Colonic mucosa (tissue), 4 donors: ENCODE results near the gene MAN1B1. TPM values are rescaled to one million over a fixed set of nuclear protein-coding genes. Genes with fewer than 3 reads are reported as not detected.
"Not testable (repeated sequence)": the region's sequence is repeated elsewhere in the genome, so short reads cannot be mapped to it uniquely, and the experiment has no call there.

Source experiments
- DNase-seq: peaks from one replicate; pipeline ENCODE4 v3.0.0-alpha.2; 2020
- H3K27ac ChIP-seq: fragments of 200-600 bp; one replicate; pipeline ENCODE4 v1.8.0; 2021
- H3K27me3 ChIP-seq: fragments of 200-600 bp; one replicate; pipeline ENCODE4 v1.8.0; 2021
- H3K36me3 ChIP-seq: fragments of 200-600 bp; one replicate; pipeline ENCODE4 v1.8.0; 2021
- H3K4me1 ChIP-seq: fragments of 200-600 bp; one replicate; pipeline ENCODE4 v1.8.0; 2021; ENCODE audit warnings: mild to moderate bottlenecking
- H3K4me3 ChIP-seq: fragments of 200-600 bp; one replicate; pipeline ENCODE4 v1.8.0; 2021
- H3K9ac ChIP-seq, 2 donors: one replicate each; pipeline ENCODE4 v1.7.0; 2013; ENCODE audit warnings: control low read depth in 2 of 2, low read depth in 2 of 2, low read length in 2 of 2
- H3K9me3 ChIP-seq: fragments of 200-600 bp; one replicate; pipeline ENCODE4 v1.8.0; 2021
- CTCF ChIP-seq: fragments of 200-600 bp; IDR thresholded peaks from one replicate; pipeline ENCODE4 v1.8.0; 2022; ENCODE audit warnings: antibody characterized with exemption, mild to moderate bottlenecking
- intact Hi-C: fragments of 100-400 bp; cut with DNase I; formaldehyde crosslinking; loops from one replicate; pipeline ENCODE4 v1.14.1; 2022
- total RNA-seq, 2 donors: library from RNA; stranded (reverse); fragmentation: NEBNext Ultra II Directional in 1 of 2; extraction: Animal tissue kit (Norgen Biotek cat#: 25700) in 1 of 2; gene quantifications; one replicate each; pipeline ENCODE4 v1.2.1, GENCODE V29; 2021
- donor health status: healthy.
- donor health status: DM: no; HTN: no; CAD: no.
- donor health status: DM: no; HTN: no; CAD: no.

Gene MAN1B1
- total RNA-seq, 2 donors from 2014 or later = 43.5 to 52.6 TPM

- intact Hi-C loops = no loop called here
- DNase-seq = no peak
- H3K4me3 ChIP-seq = no peak overlapping the region
Observed at GRCh38 chr9:137062384-137062783, 24.4 kb upstream of the MAN1B1 start.

DNA sequence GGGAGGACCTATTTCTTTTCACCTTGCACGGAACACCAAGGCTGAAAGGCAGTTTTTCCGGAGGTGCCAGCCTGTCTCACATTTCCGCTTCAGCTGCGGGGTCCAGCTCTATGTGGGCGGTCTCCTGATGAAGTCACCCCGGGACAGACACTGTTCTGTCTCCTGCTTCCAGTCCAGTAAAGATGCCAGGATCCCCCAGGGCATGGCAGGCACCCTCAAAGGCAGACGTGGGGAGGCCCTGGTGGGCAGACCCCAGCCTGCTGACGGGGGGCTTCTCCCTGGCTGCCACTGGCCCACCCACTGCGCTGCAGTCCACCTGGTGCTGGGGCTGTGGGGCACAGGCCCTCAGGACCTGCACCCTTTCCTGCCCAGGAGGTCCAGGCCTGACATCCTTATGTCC is 24.0 kb upstream of the MAN1B1 start:
- intact Hi-C loops, H3K27ac ChIP-seq, H3K36me3 ChIP-seq, H3K9ac ChIP-seq, H3K27me3 ChIP-seq, H3K4me1 ChIP-seq, H3K9me3 ChIP-seq, H3K4me3 ChIP-seq, DNase-seq: not testable (repeated sequence)

More at GRCh38 chr9:137062384-137062783, 24.4 kb upstream of the MAN1B1 start:
- Histone ChIP-seq H3K4me1 (peaks cover 6% of the 10 kb centered on the region), H3K36me3 (no peaks in the 10 kb centered on the region), H3K9ac (no peak overlapping the region), H3K27ac (no peak overlapping the region), H3K9me3 (no peaks in the 10 kb centered on the region), H3K27me3 (no peaks in the 10 kb centered on the region)
- no peak for TF ChIP-seq CTCF

DNA sequence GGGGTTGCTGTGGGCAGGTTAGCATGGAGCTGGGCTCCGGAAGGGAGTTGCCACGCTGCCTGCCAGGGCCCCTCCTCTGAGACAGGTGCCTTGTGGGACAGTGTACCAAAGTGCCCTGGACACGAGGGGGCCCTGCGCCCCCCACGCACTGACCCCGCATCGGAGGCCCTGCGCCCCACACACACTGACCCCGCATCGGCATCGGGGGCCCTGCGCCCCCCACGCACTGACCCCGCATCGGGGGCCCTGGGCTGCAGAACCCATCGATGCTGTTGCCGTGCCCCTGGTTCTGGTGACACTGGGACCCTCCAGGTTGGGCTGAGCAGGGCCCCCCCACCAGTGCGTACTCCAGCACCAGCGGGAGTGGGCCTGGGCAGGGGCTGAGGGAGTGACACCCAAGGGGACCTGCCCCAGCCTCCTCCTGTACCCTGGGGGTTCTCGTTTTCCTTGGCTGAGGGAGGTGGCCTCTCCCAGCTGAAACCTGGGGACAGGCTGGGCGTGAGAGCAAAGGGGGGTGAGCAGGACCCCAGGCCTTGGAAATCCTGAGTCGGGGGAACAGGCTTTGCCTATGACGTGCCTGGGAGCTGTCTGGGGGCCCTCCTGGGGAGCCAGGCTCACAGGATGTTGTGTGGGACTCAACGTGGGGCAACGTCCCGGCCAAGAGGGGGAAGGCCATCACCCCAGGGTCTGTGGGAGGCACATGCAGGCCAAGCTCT is 23.3 kb upstream of the MAN1B1 start:
- no peak overlapping the region for H3K27ac ChIP-seq
- no peak overlapping the region for H3K9ac ChIP-seq
- peaks cover 4% of the 10 kb centered on the region for H3K4me1 ChIP-seq
- no peaks in the 10 kb centered on the region for H3K36me3 ChIP-seq
- TF ChIP-seq CTCF = no peak
- intact Hi-C loops = no loop called here
- H3K4me3 ChIP-seq = no peak overlapping the region
- no peak for DNase-seq
- no peaks in the 10 kb centered on the region for H3K9me3 ChIP-seq
- H3K27me3 ChIP-seq = no peaks in the 10 kb centered on the region

DNA sequence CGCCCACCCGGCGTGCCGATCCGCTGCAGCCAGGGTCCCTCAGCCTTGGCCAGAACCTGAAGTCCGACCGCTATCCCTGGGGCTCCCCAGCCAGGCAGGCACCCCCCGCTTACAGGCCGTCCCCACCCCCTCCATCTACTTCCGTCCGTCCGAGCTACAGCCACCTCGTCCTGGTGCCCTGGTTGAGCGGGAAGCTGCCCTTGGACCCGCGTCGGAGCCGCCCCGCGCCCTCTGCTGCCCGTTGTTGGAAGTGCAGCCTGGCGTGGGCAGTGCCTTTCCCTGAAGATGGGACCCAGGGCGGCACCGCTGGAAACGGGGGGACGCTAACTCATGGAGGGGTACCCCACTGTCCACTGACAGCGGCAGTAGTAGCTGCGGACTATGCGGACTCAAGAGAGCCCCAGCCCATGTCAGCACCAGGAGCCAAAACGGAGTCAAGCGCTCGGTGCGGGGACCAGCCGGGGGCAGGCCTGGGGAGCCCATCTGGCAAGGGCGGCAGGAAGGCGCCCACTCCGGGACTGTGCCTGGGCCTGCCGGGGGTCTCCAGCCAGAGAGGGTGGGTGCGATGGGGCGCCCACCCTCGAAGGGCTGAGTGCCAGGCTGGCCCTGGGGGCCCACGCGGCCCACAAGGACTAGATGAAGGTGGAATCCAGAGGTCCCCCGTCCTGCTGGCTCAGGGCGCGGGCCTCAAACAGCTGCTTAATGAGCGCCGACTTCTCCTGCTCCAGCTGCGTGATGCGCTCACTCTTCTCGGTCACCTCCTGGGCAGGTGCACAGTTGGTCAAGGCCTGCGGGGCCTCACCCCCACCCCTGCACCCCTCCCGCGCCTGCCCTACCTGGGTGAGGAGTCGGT is 22.5 kb upstream of the MAN1B1 start:
- H3K9me3 ChIP-seq = no peaks in the 10 kb centered on the region
- H3K27ac ChIP-seq = no peak overlapping the region
- H3K36me3 ChIP-seq = no peaks in the 10 kb centered on the region
- H3K27me3 ChIP-seq = no peaks in the 10 kb centered on the region
- peak; percentile 76 for DNase-seq
- H3K9ac ChIP-seq = no peak overlapping the region
- peak; percentile 97 for TF ChIP-seq CTCF
- peaks cover 10% of the 10 kb centered on the region for H3K4me1 ChIP-seq
- no peak overlapping the region for H3K4me3 ChIP-seq
- intact Hi-C loops = no loop called here

- H3K9me3 ChIP-seq = no peaks in the 10 kb centered on the region
- H3K36me3 ChIP-seq = no peaks in the 10 kb centered on the region
- H3K9ac ChIP-seq = no peak overlapping the region
- DNase-seq = no peak
- no peaks in the 10 kb centered on the region for H3K27me3 ChIP-seq
- H3K4me3 ChIP-seq = no peak overlapping the region
- H3K27ac ChIP-seq = no peak overlapping the region
- TF ChIP-seq CTCF = no peak
- peaks cover 14% of the 10 kb centered on the region for H3K4me1 ChIP-seq
- intact Hi-C loops = no loop called here
Observed at GRCh38 chr9:137064880-137065164, 22.0 kb upstream of the MAN1B1 start.
